Peyer's patch (tissue), 4 donors: Measurements from ENCODE around the gene CCNJL. TPM values are rescaled to one million over a fixed set of nuclear protein-coding genes. Genes with fewer than 3 reads are reported as not detected.

Experiments used
- DNase-seq, 3 donors: peaks; one replicate each; pipeline ENCODE4 v3.0.0-alpha.2; 2017 to 2019
- H3K27ac ChIP-seq, 4 donors: fragments of 200-600 bp; sonication (generic); one replicate each; pipeline ENCODE4 v1.5.1; 2016 to 2019
- H3K27me3 ChIP-seq, 2 donors: fragments of 200-600 bp; sonication (generic); one replicate each; pipeline ENCODE4 v1.5.1; 2019
- H3K36me3 ChIP-seq, 3 donors: fragments of 200-600 bp; sonication (generic); one replicate each; pipeline ENCODE4 v1.5.1; 2016 to 2019
- H3K4me1 ChIP-seq, 4 donors: fragments of 200-600 bp; sonication (generic); one replicate each; pipeline ENCODE4 v1.5.1; 2016 to 2019
- H3K4me3 ChIP-seq, 4 donors: fragments of 200-600 bp; sonication (generic); 1 replicate in 3 of 4; 2 replicates in 1 of 4; pipeline ENCODE4 v1.5.1; 2016 to 2019; ENCODE audit warnings: mild to moderate bottlenecking in 1 of 4
- H3K9me3 ChIP-seq, 4 donors: fragments of 200-600 bp; sonication (generic); one replicate each; pipeline ENCODE4 v1.5.1; 2016 to 2019; ENCODE audit warnings: mild to moderate bottlenecking in 1 of 4
- POLR2A ChIP-seq, 2 donors: fragments of 450-650 bp; IDR thresholded peaks; one replicate each; pipeline ENCODE4 v1.5.1; 2017; ENCODE audit warnings: antibody characterized with exemption in 2 of 2, mild to moderate bottlenecking in 2 of 2, moderate library complexity in 2 of 2
- total RNA-seq, 4 donors: library from RNA; depleted of rRNA; stranded (reverse); fragments of >200 nt; gene quantifications; one replicate each; pipeline ENCODE4 v1.1.0, GENCODE V29; 2016
- TF ChIP-seq, protein P1 (sequence below), 6 experiments: fragments of 450-650 bp in 4 of 6; fragments of 200-600 bp in 2 of 6; sonication (generic) in 1 of 6; IDR thresholded peaks; one replicate each; pipeline ENCODE4 v1.5.1; 2017 to 2019; ENCODE audit warnings: antibody characterized with exemption in 6 of 6, mild to moderate bottlenecking in 3 of 6, moderate library complexity in 1 of 6

Gene CCNJL
- total RNA-seq, 4 donors from 2014 or later: 6.9 to 15.1 (median 12.6) TPM

DNA sequence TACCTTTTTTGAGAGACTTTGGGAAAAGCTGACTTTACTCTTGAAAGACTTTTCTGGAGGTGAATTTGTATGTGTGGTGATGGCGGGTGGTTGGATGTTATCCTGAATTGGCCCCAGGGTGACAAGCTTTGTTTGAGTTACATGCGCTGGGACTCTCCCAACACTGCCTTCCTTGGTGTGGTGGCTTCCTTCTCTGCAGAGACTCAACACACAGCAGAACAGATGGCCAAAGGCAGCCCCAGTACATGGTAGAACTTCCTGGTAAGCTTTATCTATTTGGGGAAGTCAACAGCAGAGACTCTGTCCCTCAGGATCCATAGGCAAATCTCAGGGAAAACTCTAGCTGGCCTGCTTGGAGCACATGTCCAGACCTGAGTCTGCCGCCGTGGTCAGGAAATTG, 39.9 kb upstream of the CCNJL start:
- H3K27ac ChIP-seq: no peak overlapping the region
- H3K36me3 ChIP-seq: no peaks in the 10 kb centered on the region
- H3K9me3 ChIP-seq: no peaks in the 10 kb centered on the region
- TF ChIP-seq, protein P1, sequence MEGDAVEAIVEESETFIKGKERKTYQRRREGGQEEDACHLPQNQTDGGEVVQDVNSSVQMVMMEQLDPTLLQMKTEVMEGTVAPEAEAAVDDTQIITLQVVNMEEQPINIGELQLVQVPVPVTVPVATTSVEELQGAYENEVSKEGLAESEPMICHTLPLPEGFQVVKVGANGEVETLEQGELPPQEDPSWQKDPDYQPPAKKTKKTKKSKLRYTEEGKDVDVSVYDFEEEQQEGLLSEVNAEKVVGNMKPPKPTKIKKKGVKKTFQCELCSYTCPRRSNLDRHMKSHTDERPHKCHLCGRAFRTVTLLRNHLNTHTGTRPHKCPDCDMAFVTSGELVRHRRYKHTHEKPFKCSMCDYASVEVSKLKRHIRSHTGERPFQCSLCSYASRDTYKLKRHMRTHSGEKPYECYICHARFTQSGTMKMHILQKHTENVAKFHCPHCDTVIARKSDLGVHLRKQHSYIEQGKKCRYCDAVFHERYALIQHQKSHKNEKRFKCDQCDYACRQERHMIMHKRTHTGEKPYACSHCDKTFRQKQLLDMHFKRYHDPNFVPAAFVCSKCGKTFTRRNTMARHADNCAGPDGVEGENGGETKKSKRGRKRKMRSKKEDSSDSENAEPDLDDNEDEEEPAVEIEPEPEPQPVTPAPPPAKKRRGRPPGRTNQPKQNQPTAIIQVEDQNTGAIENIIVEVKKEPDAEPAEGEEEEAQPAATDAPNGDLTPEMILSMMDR (IDR thresholded peaks at IDR 0.05): no peak
- TF ChIP-seq POLR2A (IDR thresholded peaks at IDR 0.05): no peak
- H3K27me3 ChIP-seq: no peaks in the 10 kb centered on the region
- no peak overlapping the region for H3K4me3 ChIP-seq
- DNase-seq: no peak
- H3K4me1 ChIP-seq: peaks cover 0 to 4% (median 0%) of the 10 kb centered on the region in 4 donors

DNA sequence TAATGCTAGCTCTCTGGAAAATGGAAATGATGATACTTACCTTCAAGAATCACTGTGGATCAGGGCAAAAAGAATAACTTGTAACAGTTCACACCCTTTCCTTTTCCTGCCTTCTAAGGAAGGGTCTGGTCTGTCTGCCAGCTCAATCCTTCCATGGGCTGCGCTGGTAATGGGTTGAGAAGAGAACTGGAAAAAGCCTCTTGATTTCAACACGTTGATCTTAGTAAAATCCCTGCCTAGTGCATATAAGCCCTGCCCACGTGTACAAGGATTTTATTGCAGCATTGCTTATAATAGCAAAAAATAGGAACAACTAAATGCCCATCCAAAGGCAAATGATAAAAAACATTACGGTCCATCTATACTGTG, 37.6 kb upstream of the CCNJL start:
- TF ChIP-seq, protein P1 (IDR thresholded peaks at IDR 0.05): no peak
- no peak for TF ChIP-seq POLR2A (IDR thresholded peaks at IDR 0.05)
- H3K9me3 ChIP-seq: no peaks in the 10 kb centered on the region
- DNase-seq: no peak
- no peak overlapping the region for H3K4me3 ChIP-seq
- no peaks in the 10 kb centered on the region for H3K27me3 ChIP-seq
- H3K36me3 ChIP-seq: no peaks in the 10 kb centered on the region
- H3K4me1 ChIP-seq: peaks cover 0 to 7% (median 0%) of the 10 kb centered on the region in 4 donors
- no peak overlapping the region for H3K27ac ChIP-seq

DNA sequence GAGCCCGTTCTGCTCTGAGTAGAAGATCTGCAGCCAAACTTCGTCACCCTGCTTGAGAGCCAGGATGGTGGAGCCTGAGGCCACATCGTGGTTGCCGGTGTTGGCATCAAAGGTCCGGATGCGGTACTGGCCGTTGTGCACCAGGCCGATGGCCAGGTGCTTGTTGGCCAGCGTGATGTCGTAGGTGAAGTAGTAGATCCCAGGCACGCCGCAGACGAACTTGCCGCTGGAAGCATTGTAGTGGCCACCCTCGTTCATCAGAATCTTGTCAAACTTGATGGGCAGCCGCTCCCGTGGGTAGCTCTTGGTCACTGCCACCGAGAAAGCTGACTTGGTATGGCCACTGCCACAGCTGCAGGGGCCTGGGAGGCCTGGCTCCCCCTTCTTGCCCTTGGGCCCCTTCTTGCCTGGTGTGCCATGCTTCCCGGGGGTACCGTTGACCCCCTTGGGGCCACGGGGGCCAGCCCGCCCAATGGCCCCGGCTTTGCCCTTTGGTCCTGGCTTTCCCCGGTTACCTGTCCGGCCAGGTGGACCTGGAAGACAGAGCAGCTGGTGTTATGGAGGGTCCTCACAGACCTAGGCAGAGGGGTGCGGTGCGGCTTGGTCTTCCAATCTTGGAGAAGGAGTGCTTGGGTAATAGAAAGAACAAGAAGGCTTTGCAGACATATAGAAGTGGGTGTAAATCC, 37.0 kb upstream of the CCNJL start:
- no peak for DNase-seq
- Histone ChIP-seq H3K27ac (no peak overlapping the region), H3K27me3 (no peaks in the 10 kb centered on the region), H3K4me1 (peaks cover 0 to 9% (median 0%) of the 10 kb centered on the region in 4 donors), H3K9me3 (no peaks in the 10 kb centered on the region), H3K4me3 (no peak overlapping the region), H3K36me3 (no peaks in the 10 kb centered on the region)
- TF ChIP-seq, protein P1 (IDR thresholded peaks at IDR 0.05): no peak
- TF ChIP-seq POLR2A (IDR thresholded peaks at IDR 0.05): no peak

DNA sequence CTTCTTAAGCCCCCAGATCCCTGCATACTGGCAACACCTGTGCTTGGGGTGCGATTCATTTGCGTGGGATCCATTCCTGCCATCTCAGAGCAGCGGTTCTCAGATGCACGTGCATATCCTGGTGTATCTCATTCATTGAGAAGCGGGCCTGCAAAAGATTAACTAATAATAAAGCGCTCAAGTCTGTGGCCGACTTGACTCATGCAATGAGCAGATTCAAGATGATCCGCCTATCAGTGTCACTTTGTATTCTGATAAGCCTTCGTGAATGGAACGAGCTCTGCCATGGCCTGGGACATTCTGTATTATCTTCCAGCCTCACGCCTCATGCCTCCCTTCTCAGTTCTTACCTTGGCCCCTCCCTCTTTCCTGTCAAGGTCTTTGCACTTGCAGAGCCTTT, 35.7 kb upstream of the CCNJL start:
- peaks cover 0 to 9% (median 0%) of the 10 kb centered on the region in 4 donors for H3K4me1 ChIP-seq
- no peaks in the 10 kb centered on the region for H3K36me3 ChIP-seq
- H3K4me3 ChIP-seq: no peak overlapping the region
- H3K27me3 ChIP-seq: no peaks in the 10 kb centered on the region
- H3K9me3 ChIP-seq: no peaks in the 10 kb centered on the region
- H3K27ac ChIP-seq: no peak overlapping the region
- TF ChIP-seq POLR2A (IDR thresholded peaks at IDR 0.05): no peak
- TF ChIP-seq, protein P1 (IDR thresholded peaks at IDR 0.05): no peak
- no peak for DNase-seq

DNA sequence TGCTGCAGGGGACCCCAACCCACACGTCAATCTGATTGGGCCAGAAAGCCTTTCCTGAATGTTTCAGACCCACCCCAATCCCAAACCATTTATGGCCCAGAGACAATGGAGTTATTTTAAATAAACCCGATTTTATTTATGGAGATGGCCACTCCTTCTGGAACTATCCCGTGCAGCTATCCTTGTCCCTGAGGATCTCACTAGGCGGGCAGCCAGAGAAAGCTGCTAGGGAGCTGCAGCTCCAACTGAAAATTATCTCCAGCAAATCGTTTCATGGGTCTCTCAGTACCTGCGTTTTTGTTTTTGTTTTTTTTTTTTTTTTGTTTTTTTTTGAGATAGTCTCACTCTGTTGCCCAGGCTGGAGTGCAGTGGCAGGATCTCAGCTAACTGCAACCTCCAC, 35.1 kb upstream of the CCNJL start:
- no peak for DNase-seq
- Histone ChIP-seq H3K9me3 (no peaks in the 10 kb centered on the region), H3K4me3 (no peak overlapping the region), H3K27ac (no peak overlapping the region), H3K36me3 (no peaks in the 10 kb centered on the region), H3K27me3 (no peaks in the 10 kb centered on the region), H3K4me1 (peaks cover 0 to 9% (median 0%) of the 10 kb centered on the region in 4 donors)
- TF ChIP-seq, protein P1 (IDR thresholded peaks at IDR 0.05): no peak
- TF ChIP-seq POLR2A (IDR thresholded peaks at IDR 0.05): no peak
